ENCODE measurements around the gene MIF4GD.

- TF ChIP-seq, protein P1, sequence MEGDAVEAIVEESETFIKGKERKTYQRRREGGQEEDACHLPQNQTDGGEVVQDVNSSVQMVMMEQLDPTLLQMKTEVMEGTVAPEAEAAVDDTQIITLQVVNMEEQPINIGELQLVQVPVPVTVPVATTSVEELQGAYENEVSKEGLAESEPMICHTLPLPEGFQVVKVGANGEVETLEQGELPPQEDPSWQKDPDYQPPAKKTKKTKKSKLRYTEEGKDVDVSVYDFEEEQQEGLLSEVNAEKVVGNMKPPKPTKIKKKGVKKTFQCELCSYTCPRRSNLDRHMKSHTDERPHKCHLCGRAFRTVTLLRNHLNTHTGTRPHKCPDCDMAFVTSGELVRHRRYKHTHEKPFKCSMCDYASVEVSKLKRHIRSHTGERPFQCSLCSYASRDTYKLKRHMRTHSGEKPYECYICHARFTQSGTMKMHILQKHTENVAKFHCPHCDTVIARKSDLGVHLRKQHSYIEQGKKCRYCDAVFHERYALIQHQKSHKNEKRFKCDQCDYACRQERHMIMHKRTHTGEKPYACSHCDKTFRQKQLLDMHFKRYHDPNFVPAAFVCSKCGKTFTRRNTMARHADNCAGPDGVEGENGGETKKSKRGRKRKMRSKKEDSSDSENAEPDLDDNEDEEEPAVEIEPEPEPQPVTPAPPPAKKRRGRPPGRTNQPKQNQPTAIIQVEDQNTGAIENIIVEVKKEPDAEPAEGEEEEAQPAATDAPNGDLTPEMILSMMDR (IDR thresholded peaks at IDR 0.05): no peak
- TF ChIP-seq CREM (CRISPR knock-in tag; IDR thresholded peaks at IDR 0.05) (no peak), ZNF263 (CRISPR knock-in tag; IDR thresholded peaks at IDR 0.05; ENCODE audit: low read depth) (no peak), ESRRA (CRISPR knock-in tag; IDR thresholded peaks at IDR 0.05; ENCODE audit: borderline replicate concordance) (no peak), NFE2L1 (CRISPR knock-in tag; IDR thresholded peaks at IDR 0.05) (no peak), FOXJ3 (CRISPR knock-in tag; IDR thresholded peaks at IDR 0.05; ENCODE audit: borderline replicate concordance) (no peak), ZNF138 (CRISPR knock-in tag; conservative IDR thresholded peaks at IDR 0.05) (no peak), ETV6 (CRISPR knock-in tag; IDR thresholded peaks at IDR 0.05) (no peak), E2F4 (CRISPR knock-in tag; IDR thresholded peaks at IDR 0.05; ENCODE audit: borderline replicate concordance, low read depth) (no peak)
- TF ChIP-seq, protein P2, sequence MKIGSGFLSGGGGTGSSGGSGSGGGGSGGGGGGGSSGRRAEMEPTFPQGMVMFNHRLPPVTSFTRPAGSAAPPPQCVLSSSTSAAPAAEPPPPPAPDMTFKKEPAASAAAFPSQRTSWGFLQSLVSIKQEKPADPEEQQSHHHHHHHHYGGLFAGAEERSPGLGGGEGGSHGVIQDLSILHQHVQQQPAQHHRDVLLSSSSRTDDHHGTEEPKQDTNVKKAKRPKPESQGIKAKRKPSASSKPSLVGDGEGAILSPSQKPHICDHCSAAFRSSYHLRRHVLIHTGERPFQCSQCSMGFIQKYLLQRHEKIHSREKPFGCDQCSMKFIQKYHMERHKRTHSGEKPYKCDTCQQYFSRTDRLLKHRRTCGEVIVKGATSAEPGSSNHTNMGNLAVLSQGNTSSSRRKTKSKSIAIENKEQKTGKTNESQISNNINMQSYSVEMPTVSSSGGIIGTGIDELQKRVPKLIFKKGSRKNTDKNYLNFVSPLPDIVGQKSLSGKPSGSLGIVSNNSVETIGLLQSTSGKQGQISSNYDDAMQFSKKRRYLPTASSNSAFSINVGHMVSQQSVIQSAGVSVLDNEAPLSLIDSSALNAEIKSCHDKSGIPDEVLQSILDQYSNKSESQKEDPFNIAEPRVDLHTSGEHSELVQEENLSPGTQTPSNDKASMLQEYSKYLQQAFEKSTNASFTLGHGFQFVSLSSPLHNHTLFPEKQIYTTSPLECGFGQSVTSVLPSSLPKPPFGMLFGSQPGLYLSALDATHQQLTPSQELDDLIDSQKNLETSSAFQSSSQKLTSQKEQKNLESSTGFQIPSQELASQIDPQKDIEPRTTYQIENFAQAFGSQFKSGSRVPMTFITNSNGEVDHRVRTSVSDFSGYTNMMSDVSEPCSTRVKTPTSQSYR (CRISPR knock-in tag; IDR thresholded peaks at IDR 0.05): no peak
- TF ChIP-seq, protein P3, sequence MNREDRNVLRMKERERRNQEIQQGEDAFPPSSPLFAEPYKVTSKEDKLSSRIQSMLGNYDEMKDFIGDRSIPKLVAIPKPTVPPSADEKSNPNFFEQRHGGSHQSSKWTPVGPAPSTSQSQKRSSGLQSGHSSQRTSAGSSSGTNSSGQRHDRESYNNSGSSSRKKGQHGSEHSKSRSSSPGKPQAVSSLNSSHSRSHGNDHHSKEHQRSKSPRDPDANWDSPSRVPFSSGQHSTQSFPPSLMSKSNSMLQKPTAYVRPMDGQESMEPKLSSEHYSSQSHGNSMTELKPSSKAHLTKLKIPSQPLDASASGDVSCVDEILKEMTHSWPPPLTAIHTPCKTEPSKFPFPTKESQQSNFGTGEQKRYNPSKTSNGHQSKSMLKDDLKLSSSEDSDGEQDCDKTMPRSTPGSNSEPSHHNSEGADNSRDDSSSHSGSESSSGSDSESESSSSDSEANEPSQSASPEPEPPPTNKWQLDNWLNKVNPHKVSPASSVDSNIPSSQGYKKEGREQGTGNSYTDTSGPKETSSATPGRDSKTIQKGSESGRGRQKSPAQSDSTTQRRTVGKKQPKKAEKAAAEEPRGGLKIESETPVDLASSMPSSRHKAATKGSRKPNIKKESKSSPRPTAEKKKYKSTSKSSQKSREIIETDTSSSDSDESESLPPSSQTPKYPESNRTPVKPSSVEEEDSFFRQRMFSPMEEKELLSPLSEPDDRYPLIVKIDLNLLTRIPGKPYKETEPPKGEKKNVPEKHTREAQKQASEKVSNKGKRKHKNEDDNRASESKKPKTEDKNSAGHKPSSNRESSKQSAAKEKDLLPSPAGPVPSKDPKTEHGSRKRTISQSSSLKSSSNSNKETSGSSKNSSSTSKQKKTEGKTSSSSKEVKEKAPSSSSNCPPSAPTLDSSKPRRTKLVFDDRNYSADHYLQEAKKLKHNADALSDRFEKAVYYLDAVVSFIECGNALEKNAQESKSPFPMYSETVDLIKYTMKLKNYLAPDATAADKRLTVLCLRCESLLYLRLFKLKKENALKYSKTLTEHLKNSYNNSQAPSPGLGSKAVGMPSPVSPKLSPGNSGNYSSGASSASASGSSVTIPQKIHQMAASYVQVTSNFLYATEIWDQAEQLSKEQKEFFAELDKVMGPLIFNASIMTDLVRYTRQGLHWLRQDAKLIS (CRISPR knock-in tag; IDR thresholded peaks at IDR 0.05; ENCODE audit: borderline replicate concordance): no peak
- TF ChIP-seq, protein P4, sequence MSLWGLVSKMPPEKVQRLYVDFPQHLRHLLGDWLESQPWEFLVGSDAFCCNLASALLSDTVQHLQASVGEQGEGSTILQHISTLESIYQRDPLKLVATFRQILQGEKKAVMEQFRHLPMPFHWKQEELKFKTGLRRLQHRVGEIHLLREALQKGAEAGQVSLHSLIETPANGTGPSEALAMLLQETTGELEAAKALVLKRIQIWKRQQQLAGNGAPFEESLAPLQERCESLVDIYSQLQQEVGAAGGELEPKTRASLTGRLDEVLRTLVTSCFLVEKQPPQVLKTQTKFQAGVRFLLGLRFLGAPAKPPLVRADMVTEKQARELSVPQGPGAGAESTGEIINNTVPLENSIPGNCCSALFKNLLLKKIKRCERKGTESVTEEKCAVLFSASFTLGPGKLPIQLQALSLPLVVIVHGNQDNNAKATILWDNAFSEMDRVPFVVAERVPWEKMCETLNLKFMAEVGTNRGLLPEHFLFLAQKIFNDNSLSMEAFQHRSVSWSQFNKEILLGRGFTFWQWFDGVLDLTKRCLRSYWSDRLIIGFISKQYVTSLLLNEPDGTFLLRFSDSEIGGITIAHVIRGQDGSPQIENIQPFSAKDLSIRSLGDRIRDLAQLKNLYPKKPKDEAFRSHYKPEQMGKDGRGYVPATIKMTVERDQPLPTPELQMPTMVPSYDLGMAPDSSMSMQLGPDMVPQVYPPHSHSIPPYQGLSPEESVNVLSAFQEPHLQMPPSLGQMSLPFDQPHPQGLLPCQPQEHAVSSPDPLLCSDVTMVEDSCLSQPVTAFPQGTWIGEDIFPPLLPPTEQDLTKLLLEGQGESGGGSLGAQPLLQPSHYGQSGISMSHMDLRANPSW (CRISPR knock-in tag; conservative IDR thresholded peaks at IDR 0.05; ENCODE audit: low read depth): no peak
Observed at GRCh38 chr17:75241502-75241901, 29.5 kb downstream of the MIF4GD start.
